ENCODE measurements around the gene DSP. TPM values are rescaled to one million over a fixed set of nuclear protein-coding genes. Genes with fewer than 3 reads are reported as not detected.

DSP gene
- total RNA-seq, 1 experiment from 2014 or later = 76.1 TPM

GRCh38 chr6:7629321-7629720, 87.8 kb downstream of the DSP start (continued):
- TF ChIP-seq ZNF138 (CRISPR knock-in tag; conservative IDR thresholded peaks at IDR 0.05) (no peak), CBFB (CRISPR knock-in tag; IDR thresholded peaks at IDR 0.05; ENCODE audit: low read depth) (no peak), EMX1 (CRISPR knock-in tag; IDR thresholded peaks at IDR 0.05) (no peak), USF1 (CRISPR knock-in tag; IDR thresholded peaks at IDR 0.05) (no peak)

DNA sequence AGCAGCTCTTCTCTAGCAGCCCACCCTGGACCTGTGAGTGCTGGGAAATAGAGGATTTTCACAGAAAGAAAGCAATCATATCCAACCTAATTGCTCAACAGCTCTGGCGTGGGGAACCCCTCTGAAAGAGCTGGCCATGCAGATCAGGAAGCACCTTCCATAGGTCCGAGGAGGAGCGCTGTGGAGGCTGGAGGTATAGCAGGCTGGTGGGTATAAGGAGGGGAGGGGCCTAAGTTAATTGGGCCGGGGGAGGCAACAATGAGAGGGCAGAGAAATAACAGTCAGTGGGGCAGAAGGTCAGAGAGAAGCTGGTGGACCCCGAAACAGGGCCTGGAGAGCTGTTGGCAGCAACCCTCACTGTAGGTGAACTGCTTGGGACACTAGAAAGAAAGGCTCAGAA, 89.3 kb downstream of the DSP start:
- ATAC-seq = peak; percentile 99
- CTCF ChIA-PET = interaction anchor here (1.0 to 1.1 kb wide), 2 partner anchors 11 to 15 kb away, joined by 3 to 8 read pairs; no protein-coding TSS in a partner anchor
- TF ChIP-seq PREB (CRISPR knock-in tag; IDR thresholded peaks at IDR 0.05; ENCODE audit: borderline replicate concordance) (no peak), TEAD4 (CRISPR knock-in tag; IDR thresholded peaks at IDR 0.05) (no peak), ATF2 (CRISPR knock-in tag; IDR thresholded peaks at IDR 0.05; ENCODE audit: borderline replicate concordance, low read depth) (no peak), ZNF263 (CRISPR knock-in tag; IDR thresholded peaks at IDR 0.05; ENCODE audit: low read depth) (no peak), ZSCAN18 (CRISPR knock-in tag; IDR thresholded peaks at IDR 0.05) (no peak), FOXP1 (CRISPR knock-in tag; IDR thresholded peaks at IDR 0.05; ENCODE audit: borderline replicate concordance) (no peak), ZNF121 (CRISPR knock-in tag; IDR thresholded peaks at IDR 0.05) (no peak), JUN (CRISPR knock-in tag; IDR thresholded peaks at IDR 0.05) (no peak), CBFB (CRISPR knock-in tag; IDR thresholded peaks at IDR 0.05; ENCODE audit: low read depth) (no peak), FOXK1 (CRISPR knock-in tag; IDR thresholded peaks at IDR 0.05) (no peak), NR1H2 (CRISPR knock-in tag; IDR thresholded peaks at IDR 0.05) (no peak), PRRX2 (CRISPR knock-in tag; IDR thresholded peaks at IDR 0.05) (no peak), ZNF423 (CRISPR knock-in tag; IDR thresholded peaks at IDR 0.05) (no peak), SMAD4 (CRISPR knock-in tag; IDR thresholded peaks at IDR 0.05) (no peak)
- TF ChIP-seq, protein P1, sequence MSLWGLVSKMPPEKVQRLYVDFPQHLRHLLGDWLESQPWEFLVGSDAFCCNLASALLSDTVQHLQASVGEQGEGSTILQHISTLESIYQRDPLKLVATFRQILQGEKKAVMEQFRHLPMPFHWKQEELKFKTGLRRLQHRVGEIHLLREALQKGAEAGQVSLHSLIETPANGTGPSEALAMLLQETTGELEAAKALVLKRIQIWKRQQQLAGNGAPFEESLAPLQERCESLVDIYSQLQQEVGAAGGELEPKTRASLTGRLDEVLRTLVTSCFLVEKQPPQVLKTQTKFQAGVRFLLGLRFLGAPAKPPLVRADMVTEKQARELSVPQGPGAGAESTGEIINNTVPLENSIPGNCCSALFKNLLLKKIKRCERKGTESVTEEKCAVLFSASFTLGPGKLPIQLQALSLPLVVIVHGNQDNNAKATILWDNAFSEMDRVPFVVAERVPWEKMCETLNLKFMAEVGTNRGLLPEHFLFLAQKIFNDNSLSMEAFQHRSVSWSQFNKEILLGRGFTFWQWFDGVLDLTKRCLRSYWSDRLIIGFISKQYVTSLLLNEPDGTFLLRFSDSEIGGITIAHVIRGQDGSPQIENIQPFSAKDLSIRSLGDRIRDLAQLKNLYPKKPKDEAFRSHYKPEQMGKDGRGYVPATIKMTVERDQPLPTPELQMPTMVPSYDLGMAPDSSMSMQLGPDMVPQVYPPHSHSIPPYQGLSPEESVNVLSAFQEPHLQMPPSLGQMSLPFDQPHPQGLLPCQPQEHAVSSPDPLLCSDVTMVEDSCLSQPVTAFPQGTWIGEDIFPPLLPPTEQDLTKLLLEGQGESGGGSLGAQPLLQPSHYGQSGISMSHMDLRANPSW (CRISPR knock-in tag; conservative IDR thresholded peaks at IDR 0.05; ENCODE audit: low read depth) = no peak
- TF ChIP-seq, protein P2, sequence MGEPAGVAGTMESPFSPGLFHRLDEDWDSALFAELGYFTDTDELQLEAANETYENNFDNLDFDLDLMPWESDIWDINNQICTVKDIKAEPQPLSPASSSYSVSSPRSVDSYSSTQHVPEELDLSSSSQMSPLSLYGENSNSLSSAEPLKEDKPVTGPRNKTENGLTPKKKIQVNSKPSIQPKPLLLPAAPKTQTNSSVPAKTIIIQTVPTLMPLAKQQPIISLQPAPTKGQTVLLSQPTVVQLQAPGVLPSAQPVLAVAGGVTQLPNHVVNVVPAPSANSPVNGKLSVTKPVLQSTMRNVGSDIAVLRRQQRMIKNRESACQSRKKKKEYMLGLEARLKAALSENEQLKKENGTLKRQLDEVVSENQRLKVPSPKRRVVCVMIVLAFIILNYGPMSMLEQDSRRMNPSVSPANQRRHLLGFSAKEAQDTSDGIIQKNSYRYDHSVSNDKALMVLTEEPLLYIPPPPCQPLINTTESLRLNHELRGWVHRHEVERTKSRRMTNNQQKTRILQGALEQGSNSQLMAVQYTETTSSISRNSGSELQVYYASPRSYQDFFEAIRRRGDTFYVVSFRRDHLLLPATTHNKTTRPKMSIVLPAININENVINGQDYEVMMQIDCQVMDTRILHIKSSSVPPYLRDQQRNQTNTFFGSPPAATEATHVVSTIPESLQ (CRISPR knock-in tag; IDR thresholded peaks at IDR 0.05) = no peak
- TF ChIP-seq, protein P3, sequence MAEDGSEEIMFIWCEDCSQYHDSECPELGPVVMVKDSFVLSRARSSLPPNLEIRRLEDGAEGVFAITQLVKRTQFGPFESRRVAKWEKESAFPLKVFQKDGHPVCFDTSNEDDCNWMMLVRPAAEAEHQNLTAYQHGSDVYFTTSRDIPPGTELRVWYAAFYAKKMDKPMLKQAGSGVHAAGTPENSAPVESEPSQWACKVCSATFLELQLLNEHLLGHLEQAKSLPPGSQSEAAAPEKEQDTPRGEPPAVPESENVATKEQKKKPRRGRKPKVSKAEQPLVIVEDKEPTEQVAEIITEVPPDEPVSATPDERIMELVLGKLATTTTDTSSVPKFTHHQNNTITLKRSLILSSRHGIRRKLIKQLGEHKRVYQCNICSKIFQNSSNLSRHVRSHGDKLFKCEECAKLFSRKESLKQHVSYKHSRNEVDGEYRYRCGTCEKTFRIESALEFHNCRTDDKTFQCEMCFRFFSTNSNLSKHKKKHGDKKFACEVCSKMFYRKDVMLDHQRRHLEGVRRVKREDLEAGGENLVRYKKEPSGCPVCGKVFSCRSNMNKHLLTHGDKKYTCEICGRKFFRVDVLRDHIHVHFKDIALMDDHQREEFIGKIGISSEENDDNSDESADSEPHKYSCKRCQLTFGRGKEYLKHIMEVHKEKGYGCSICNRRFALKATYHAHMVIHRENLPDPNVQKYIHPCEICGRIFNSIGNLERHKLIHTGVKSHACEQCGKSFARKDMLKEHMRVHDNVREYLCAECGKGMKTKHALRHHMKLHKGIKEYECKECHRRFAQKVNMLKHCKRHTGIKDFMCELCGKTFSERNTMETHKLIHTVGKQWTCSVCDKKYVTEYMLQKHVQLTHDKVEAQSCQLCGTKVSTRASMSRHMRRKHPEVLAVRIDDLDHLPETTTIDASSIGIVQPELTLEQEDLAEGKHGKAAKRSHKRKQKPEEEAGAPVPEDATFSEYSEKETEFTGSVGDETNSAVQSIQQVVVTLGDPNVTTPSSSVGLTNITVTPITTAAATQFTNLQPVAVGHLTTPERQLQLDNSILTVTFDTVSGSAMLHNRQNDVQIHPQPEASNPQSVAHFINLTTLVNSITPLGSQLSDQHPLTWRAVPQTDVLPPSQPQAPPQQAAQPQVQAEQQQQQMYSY (CRISPR knock-in tag; IDR thresholded peaks at IDR 0.05) = no peak
- TF ChIP-seq, protein P4, sequence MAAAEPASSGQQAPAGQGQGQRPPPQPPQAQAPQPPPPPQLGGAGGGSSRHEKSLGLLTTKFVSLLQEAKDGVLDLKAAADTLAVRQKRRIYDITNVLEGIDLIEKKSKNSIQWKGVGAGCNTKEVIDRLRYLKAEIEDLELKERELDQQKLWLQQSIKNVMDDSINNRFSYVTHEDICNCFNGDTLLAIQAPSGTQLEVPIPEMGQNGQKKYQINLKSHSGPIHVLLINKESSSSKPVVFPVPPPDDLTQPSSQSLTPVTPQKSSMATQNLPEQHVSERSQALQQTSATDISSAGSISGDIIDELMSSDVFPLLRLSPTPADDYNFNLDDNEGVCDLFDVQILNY (CRISPR knock-in tag; IDR thresholded peaks at IDR 0.05) = no peak

More for the DNA sequence above, 89.3 kb downstream of the DSP start:
- no peaks in the 10 kb centered on the region for H3K36me3 Mint-ChIP-seq
- no peak overlapping the region for H3K27ac Mint-ChIP-seq
- H3K4me1 Mint-ChIP-seq = peaks cover under 1% of the 10 kb centered on the region; the same call in 1 of the 2 replicates
- no peak overlapping the region for H3K4me3 Mint-ChIP-seq
- no peak for DNase-seq (ENCODE audit: low spot score)
- peaks cover 3% of the 10 kb centered on the region; the same call in 1 of the 2 replicates for H3K9me3 Mint-ChIP-seq
- POLR2A ChIA-PET = interaction anchor here (0.7 kb wide), 2 partner anchors 270 to 517 kb away, joined by 4 to 5 read pairs; no protein-coding TSS in a partner anchor
- no peaks in the 10 kb centered on the region; the same call in 1 of the 2 replicates for H3K27me3 Mint-ChIP-seq (ENCODE audit: low read depth)
